Fibroblast of the aortic adventitia (primary cell): ENCODE data around the gene HSPA12A. TPM values are rescaled to one million over a fixed set of nuclear protein-coding genes. Genes with fewer than 3 reads are reported as not detected.

Source experiments
- DNase-seq: peaks from one replicate; pipeline ENCODE4 v3.0.0-alpha.2; 2010; ENCODE audit warnings: low read depth
- H3K4me3 ChIP-seq: 2 replicates; pipeline ENCODE4 v1.5.1; 2011; ENCODE audit warnings: low read depth, mild to moderate bottlenecking, control low read depth, low read length, moderate library complexity
- total RNA-seq: library from RNA; depleted of rRNA; stranded (reverse); fragments of >200 nt; gene quantifications from 2 replicates; pipeline ENCODE4 v1.2.3, GENCODE V29; 2012; ENCODE audit warnings: low replicate concordance
- TF ChIP-seq, protein P1 (sequence below): IDR thresholded peaks from 2 replicates; pipeline ENCODE4 v1.5.1; 2011; ENCODE audit warnings: mild to moderate bottlenecking, low read length, control low read depth, inconsistent platforms; ENCODE audit not compliant: insufficient read depth

The HSPA12A gene
- total RNA-seq, 1 donor = 10.3 TPM

- no peak overlapping the region for H3K4me3 ChIP-seq
- DNase-seq = no peak
- TF ChIP-seq, protein P1, sequence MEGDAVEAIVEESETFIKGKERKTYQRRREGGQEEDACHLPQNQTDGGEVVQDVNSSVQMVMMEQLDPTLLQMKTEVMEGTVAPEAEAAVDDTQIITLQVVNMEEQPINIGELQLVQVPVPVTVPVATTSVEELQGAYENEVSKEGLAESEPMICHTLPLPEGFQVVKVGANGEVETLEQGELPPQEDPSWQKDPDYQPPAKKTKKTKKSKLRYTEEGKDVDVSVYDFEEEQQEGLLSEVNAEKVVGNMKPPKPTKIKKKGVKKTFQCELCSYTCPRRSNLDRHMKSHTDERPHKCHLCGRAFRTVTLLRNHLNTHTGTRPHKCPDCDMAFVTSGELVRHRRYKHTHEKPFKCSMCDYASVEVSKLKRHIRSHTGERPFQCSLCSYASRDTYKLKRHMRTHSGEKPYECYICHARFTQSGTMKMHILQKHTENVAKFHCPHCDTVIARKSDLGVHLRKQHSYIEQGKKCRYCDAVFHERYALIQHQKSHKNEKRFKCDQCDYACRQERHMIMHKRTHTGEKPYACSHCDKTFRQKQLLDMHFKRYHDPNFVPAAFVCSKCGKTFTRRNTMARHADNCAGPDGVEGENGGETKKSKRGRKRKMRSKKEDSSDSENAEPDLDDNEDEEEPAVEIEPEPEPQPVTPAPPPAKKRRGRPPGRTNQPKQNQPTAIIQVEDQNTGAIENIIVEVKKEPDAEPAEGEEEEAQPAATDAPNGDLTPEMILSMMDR = no peak
These were observed 113.0 kb downstream of the HSPA12A start for GRCh38 chr10:116629340-116629739.

DNA sequence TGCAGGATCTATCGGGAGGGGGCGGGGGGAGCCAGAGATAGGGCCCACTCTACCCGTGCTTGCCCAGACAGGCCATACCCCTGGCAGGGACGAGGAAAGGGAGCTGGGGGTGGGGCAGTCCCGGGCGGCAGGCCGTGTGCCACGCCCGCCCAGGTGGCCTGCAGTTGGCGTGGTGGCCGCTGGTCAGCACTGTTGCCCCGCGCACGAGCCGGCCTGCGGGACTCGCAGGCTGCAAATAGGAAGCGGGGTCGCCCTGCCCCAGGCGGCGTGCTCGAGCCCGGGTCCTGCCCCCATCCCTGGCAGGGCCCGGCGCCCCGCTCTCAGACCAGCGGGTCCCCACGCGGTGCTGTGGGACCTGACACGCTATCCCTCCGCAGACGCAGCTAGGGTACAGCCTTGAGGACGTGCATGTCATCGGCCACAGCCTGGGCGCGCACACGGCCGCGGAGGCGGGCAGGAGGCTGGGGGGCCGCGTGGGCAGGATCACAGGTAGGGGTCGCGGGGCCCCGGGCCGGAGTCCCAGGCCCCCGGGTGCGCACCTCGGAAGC, 114.9 kb downstream of the HSPA12A start:
- TF ChIP-seq, protein P1 = peak; percentile 30
- no peak overlapping the region for H3K4me3 ChIP-seq
- DNase-seq = no peak

GRCh38 chr10:116626815-116627214, 115.6 kb downstream of the HSPA12A start:
- no peak overlapping the region for H3K4me3 ChIP-seq
- no peak for DNase-seq
- TF ChIP-seq, protein P1 = no peak

DNA sequence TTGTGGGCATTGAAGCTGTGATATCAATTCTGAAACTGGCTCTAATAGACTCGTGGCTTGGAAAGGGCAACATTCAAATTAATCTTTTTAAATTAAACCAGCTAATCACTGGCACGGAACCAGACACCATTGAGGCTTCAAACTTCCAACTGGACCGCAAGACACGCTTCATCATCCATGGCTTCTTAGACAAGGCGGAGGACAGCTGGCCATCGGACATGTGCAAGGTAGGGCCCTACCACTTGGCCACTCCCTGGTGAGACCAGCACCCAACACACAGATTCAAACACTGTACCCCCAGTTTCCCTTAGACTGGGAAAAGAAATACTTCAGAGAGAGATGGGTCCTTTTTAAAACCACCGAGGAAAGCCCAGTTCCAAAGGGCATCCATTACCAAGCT, 116.5 kb downstream of the HSPA12A start:
- TF ChIP-seq, protein P1 = no peak
- no peak overlapping the region for H3K4me3 ChIP-seq
- DNase-seq = no peak

DNA sequence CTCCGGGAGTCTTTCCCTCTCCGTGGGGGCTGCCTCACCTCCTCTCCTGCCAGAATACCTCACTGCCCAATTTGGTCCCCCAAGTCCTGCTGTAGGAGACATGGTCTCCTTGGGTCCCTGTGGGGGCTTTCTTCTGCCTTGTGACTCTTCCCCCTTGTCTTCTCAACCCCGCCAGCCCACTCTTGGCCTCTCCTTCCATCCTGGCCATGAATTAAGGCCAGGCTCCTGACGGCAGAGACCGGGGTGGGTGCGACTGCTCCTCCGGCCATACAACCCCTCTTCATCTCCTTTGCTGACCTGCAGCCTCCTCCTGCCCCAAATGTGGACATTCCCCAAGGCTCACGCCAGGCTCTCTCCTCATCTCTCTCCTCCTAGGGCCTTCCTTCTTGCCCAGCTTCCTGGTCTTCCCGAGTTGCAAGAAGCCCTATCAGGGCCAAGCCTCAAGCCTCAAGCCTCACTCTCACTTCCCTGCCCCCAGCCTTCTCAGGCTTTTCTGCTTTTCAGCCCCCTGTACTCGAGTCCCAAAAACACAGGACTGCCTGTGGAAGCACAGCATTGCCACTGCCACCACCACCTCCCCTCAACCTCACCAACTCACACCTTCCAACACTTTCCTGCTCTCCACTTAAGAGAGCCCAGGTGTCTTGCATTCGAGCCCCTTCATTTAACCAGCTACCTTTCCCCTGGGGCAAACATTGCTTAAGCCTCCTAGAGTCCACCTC, 120.3 kb downstream of the HSPA12A start:
- H3K4me3 ChIP-seq = no peak overlapping the region
- TF ChIP-seq, protein P1 = no peak
- no peak for DNase-seq

- TF ChIP-seq, protein P1 = no peak
- H3K4me3 ChIP-seq = no peak overlapping the region
- DNase-seq = no peak
These were observed 120.9 kb downstream of the HSPA12A start for GRCh38 chr10:116621476-116621875.

Other genes with a start within 250 kb of the HSPA12A start
- gene PNLIP, start 196.6 kb downstream of the HSPA12A start, total RNA-seq = not detected in 2 replicates
- not detected in 2 replicates for gene PNLIPRP1, start 151.6 kb downstream of the HSPA12A start, total RNA-seq
- gene PNLIPRP2, start 121.6 kb downstream of the HSPA12A start, total RNA-seq = not detected in 2 replicates
- gene ENO4, start 106.9 kb upstream of the HSPA12A start, total RNA-seq = 0.27 and 1.4 TPM in 2 replicates